Stimulated activated CD8-positive, alpha-beta memory T cell treated with anti-CD3 and anti-CD28 coated beads, Interleukin-4, amount 100 ng/mL, for 1 hour (primary cell): Measurements from ENCODE around the gene EPAS1.

Source experiments
- DNase-seq, 2 donors: peaks; one replicate each; pipeline ENCODE4 v3.0.0-alpha.2; 2020; ENCODE audit warnings: low read depth in 2 of 2, low spot score in 1 of 2

EPAS1 gene

DNA sequence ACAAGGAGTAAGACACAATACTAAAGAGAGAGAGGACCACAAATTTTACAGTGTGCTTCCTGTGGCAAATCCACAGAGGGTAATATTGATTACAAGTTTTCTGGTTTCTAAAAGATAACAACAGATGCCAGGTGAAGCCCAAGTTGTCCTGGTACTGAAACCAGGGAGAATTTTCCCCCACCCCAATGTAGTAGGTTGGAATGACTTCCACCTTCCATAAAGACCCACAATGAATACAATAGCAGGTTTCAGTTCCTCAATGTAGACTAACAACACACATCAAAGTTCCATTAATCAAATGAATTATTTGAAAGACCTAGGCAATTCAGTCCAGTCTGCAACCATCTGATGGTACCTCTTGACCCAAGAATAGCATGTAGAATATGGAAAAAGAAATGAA, 138.1 kb downstream of the EPAS1 start:
- DNase-seq, result no peak

DNA sequence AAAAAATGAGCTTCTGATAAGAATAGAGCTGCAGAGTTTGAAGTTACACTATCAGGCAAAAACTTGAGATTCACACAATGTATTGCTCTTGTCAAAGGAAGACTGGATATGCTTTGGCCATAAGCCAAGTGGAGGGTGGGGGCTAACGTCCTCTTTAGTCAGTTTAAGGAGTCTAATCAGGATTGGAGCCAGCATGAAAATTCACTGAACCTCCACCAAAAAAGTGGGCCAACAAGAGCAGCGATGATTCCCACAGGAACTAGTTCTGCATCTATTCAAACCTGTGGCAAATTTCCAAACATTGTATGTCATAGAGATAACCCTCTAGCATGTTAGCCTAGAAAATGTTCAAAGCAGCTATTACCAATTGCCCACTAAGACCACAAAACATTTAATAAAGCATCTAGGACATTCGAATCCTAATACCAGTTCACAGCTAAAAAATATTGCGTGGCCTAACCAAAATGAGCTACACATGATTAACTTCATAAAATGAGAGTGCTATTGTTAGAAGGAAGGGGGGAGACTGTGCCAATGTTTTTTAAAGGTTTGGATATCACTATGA, 138.7 kb downstream of the EPAS1 start:
- DNase-seq, result no peak
